ENCODE data around the gene MAT1A. TPM values are rescaled to one million over a fixed set of nuclear protein-coding genes. Genes with fewer than 3 reads are reported as not detected.

Gene MAT1A
- not detected for total RNA-seq

GRCh38 chr10:80289451-80290287, at the start of gene MAT1A:
Gene MAT1A (minus strand): TSS chr10:80289658. CDS start chr10:80289423, 235 bp downstream.
- Histone ChIP-seq H3K36me3 (ENCODE audit: control insufficient read depth in 3 of 3, insufficient read depth in 3 of 3, low read length in 3 of 3) (no peaks in the 10 kb centered on the region), H3K4me3 (ENCODE audit: low read length in 3 of 3) (no peak within 1 kb of the TSS), H3K27me3 (ENCODE audit: control insufficient read depth in 3 of 3, insufficient read depth in 3 of 3, low read length in 3 of 3) (no peaks in the 10 kb centered on the region), H3K27ac (ENCODE audit: low read depth, low read length) (no peak within 1 kb of the TSS), H3K9ac (ENCODE audit: low read depth in 1 of 3, low read length in 3 of 3) (no peak within 1 kb of the TSS), H3K4me1 (ENCODE audit: control insufficient read depth in 3 of 3, insufficient read depth in 3 of 3, low read length in 3 of 3) (no peaks in the 10 kb centered on the region), H3K9me3 (ENCODE audit: control insufficient read depth in 3 of 3, low read length in 3 of 3) (no peaks in the 10 kb centered on the region)

- Histone ChIP-seq H3K27ac (ENCODE audit: low read depth, low read length) (no peak overlapping the region), H3K36me3 (ENCODE audit: control insufficient read depth in 3 of 3, insufficient read depth in 3 of 3, low read length in 3 of 3) (no peaks in the 10 kb centered on the region), H3K4me3 (ENCODE audit: low read length in 3 of 3) (no peak overlapping the region), H3K4me1 (ENCODE audit: control insufficient read depth in 3 of 3, insufficient read depth in 3 of 3, low read length in 3 of 3) (no peaks in the 10 kb centered on the region), H3K9me3 (ENCODE audit: control insufficient read depth in 3 of 3, low read length in 3 of 3) (no peaks in the 10 kb centered on the region), H3K9ac (ENCODE audit: low read depth in 1 of 3, low read length in 3 of 3) (no peak overlapping the region), H3K27me3 (ENCODE audit: control insufficient read depth in 3 of 3, insufficient read depth in 3 of 3, low read length in 3 of 3) (no peaks in the 10 kb centered on the region)
Observed at GRCh38 chr10:80333983-80334382, 44.5 kb upstream of the MAT1A start.

- Histone ChIP-seq H3K36me3 (ENCODE audit: control insufficient read depth in 3 of 3, insufficient read depth in 3 of 3, low read length in 3 of 3) (no peaks in the 10 kb centered on the region), H3K27ac (ENCODE audit: low read depth, low read length) (no peak overlapping the region), H3K27me3 (ENCODE audit: control insufficient read depth in 3 of 3, insufficient read depth in 3 of 3, low read length in 3 of 3) (peaks cover 0 to 10% (median 5%) of the 10 kb centered on the region in 3 donors), H3K4me1 (ENCODE audit: control insufficient read depth in 3 of 3, insufficient read depth in 3 of 3, low read length in 3 of 3) (no peaks in the 10 kb centered on the region), H3K9me3 (ENCODE audit: control insufficient read depth in 3 of 3, low read length in 3 of 3) (no peaks in the 10 kb centered on the region), H3K9ac (ENCODE audit: low read depth in 1 of 3, low read length in 3 of 3) (no peak overlapping the region), H3K4me3 (ENCODE audit: low read length in 3 of 3) (no peak overlapping the region)
Observed at GRCh38 chr10:80324891-80325364, 35.5 kb upstream of the MAT1A start.

- Histone ChIP-seq H3K27ac (ENCODE audit: low read depth, low read length) (no peak overlapping the region), H3K4me3 (ENCODE audit: low read length in 3 of 3) (no peak overlapping the region), H3K27me3 (ENCODE audit: control insufficient read depth in 3 of 3, insufficient read depth in 3 of 3, low read length in 3 of 3) (peaks cover 0 to 10% (median 5%) of the 10 kb centered on the region in 3 donors), H3K9me3 (ENCODE audit: control insufficient read depth in 3 of 3, low read length in 3 of 3) (no peaks in the 10 kb centered on the region), H3K4me1 (ENCODE audit: control insufficient read depth in 3 of 3, insufficient read depth in 3 of 3, low read length in 3 of 3) (no peaks in the 10 kb centered on the region), H3K9ac (ENCODE audit: low read depth in 1 of 3, low read length in 3 of 3) (no peak overlapping the region), H3K36me3 (ENCODE audit: control insufficient read depth in 3 of 3, insufficient read depth in 3 of 3, low read length in 3 of 3) (no peaks in the 10 kb centered on the region)
Observed at GRCh38 chr10:80324086-80324485, 34.6 kb upstream of the MAT1A start.

GRCh38 chr10:80323311-80323710, 33.9 kb upstream of the MAT1A start:
- no peaks in the 10 kb centered on the region for H3K9me3 ChIP-seq (ENCODE audit: control insufficient read depth in 3 of 3, low read length in 3 of 3)
- no peak overlapping the region for H3K27ac ChIP-seq (ENCODE audit: low read depth, low read length)
- H3K9ac ChIP-seq (ENCODE audit: low read depth in 1 of 3, low read length in 3 of 3), result no peak overlapping the region
- no peaks in the 10 kb centered on the region for H3K4me1 ChIP-seq (ENCODE audit: control insufficient read depth in 3 of 3, insufficient read depth in 3 of 3, low read length in 3 of 3)
- H3K27me3 ChIP-seq (ENCODE audit: control insufficient read depth in 3 of 3, insufficient read depth in 3 of 3, low read length in 3 of 3), result peaks cover 0 to 6% (median 3%) of the 10 kb centered on the region in 3 donors
- H3K36me3 ChIP-seq (ENCODE audit: control insufficient read depth in 3 of 3, insufficient read depth in 3 of 3, low read length in 3 of 3), result no peaks in the 10 kb centered on the region
- no peak overlapping the region for H3K4me3 ChIP-seq (ENCODE audit: low read length in 3 of 3)

- H3K9me3 ChIP-seq (ENCODE audit: control insufficient read depth in 3 of 3, low read length in 3 of 3), result no peaks in the 10 kb centered on the region
- no peak overlapping the region for H3K27ac ChIP-seq (ENCODE audit: low read depth, low read length)
- no peak overlapping the region for H3K4me3 ChIP-seq (ENCODE audit: low read length in 3 of 3)
- H3K9ac ChIP-seq (ENCODE audit: low read depth in 1 of 3, low read length in 3 of 3), result no peak overlapping the region
- no peaks in the 10 kb centered on the region for H3K36me3 ChIP-seq (ENCODE audit: control insufficient read depth in 3 of 3, insufficient read depth in 3 of 3, low read length in 3 of 3)
- peaks cover 0 to 6% (median 3%) of the 10 kb centered on the region in 3 donors for H3K27me3 ChIP-seq (ENCODE audit: control insufficient read depth in 3 of 3, insufficient read depth in 3 of 3, low read length in 3 of 3)
- H3K4me1 ChIP-seq (ENCODE audit: control insufficient read depth in 3 of 3, insufficient read depth in 3 of 3, low read length in 3 of 3), result no peaks in the 10 kb centered on the region
Observed at GRCh38 chr10:80322711-80323110, 33.3 kb upstream of the MAT1A start.

- Histone ChIP-seq H3K27ac (ENCODE audit: low read depth, low read length) (no peak overlapping the region), H3K9me3 (ENCODE audit: control insufficient read depth in 3 of 3, low read length in 3 of 3) (no peaks in the 10 kb centered on the region), H3K36me3 (ENCODE audit: control insufficient read depth in 3 of 3, insufficient read depth in 3 of 3, low read length in 3 of 3) (no peaks in the 10 kb centered on the region), H3K9ac (ENCODE audit: low read depth in 1 of 3, low read length in 3 of 3) (no peak overlapping the region), H3K27me3 (ENCODE audit: control insufficient read depth in 3 of 3, insufficient read depth in 3 of 3, low read length in 3 of 3) (peaks cover 0 to 5% (median 3%) of the 10 kb centered on the region in 3 donors), H3K4me1 (ENCODE audit: control insufficient read depth in 3 of 3, insufficient read depth in 3 of 3, low read length in 3 of 3) (no peaks in the 10 kb centered on the region), H3K4me3 (ENCODE audit: low read length in 3 of 3) (no peak overlapping the region)
Observed at GRCh38 chr10:80322158-80322557, 32.7 kb upstream of the MAT1A start.

GRCh38 chr10:80321183-80321582, 31.7 kb upstream of the MAT1A start:
- no peaks in the 10 kb centered on the region for H3K4me1 ChIP-seq (ENCODE audit: control insufficient read depth in 3 of 3, insufficient read depth in 3 of 3, low read length in 3 of 3)
- H3K36me3 ChIP-seq (ENCODE audit: control insufficient read depth in 3 of 3, insufficient read depth in 3 of 3, low read length in 3 of 3), result no peaks in the 10 kb centered on the region
- H3K4me3 ChIP-seq (ENCODE audit: low read length in 3 of 3), result no peak overlapping the region
- H3K9ac ChIP-seq (ENCODE audit: low read depth in 1 of 3, low read length in 3 of 3), result no peak overlapping the region
- no peak overlapping the region for H3K27ac ChIP-seq (ENCODE audit: low read depth, low read length)
- no peaks in the 10 kb centered on the region for H3K9me3 ChIP-seq (ENCODE audit: control insufficient read depth in 3 of 3, low read length in 3 of 3)
- peaks cover 0 to 3% (median 0%) of the 10 kb centered on the region in 3 donors for H3K27me3 ChIP-seq (ENCODE audit: control insufficient read depth in 3 of 3, insufficient read depth in 3 of 3, low read length in 3 of 3)

- Histone ChIP-seq H3K36me3 (ENCODE audit: control insufficient read depth in 3 of 3, insufficient read depth in 3 of 3, low read length in 3 of 3) (no peaks in the 10 kb centered on the region), H3K4me1 (ENCODE audit: control insufficient read depth in 3 of 3, insufficient read depth in 3 of 3, low read length in 3 of 3) (no peaks in the 10 kb centered on the region), H3K27me3 (ENCODE audit: control insufficient read depth in 3 of 3, insufficient read depth in 3 of 3, low read length in 3 of 3) (peaks cover 0 to 3% (median 0%) of the 10 kb centered on the region in 3 donors), H3K27ac (ENCODE audit: low read depth, low read length) (no peak overlapping the region), H3K9ac (ENCODE audit: low read depth in 1 of 3, low read length in 3 of 3) (no peak overlapping the region), H3K4me3 (ENCODE audit: low read length in 3 of 3) (no peak overlapping the region), H3K9me3 (ENCODE audit: control insufficient read depth in 3 of 3, low read length in 3 of 3) (no peaks in the 10 kb centered on the region)
Observed at GRCh38 chr10:80320377-80320776, 30.9 kb upstream of the MAT1A start.

GRCh38 chr10:80319725-80320290, 30.4 kb upstream of the MAT1A start:
- no peak overlapping the region for H3K9ac ChIP-seq (ENCODE audit: low read depth in 1 of 3, low read length in 3 of 3)
- no peaks in the 10 kb centered on the region for H3K9me3 ChIP-seq (ENCODE audit: control insufficient read depth in 3 of 3, low read length in 3 of 3)
- H3K27me3 ChIP-seq (ENCODE audit: control insufficient read depth in 3 of 3, insufficient read depth in 3 of 3, low read length in 3 of 3), result peaks cover 0 to 3% (median 0%) of the 10 kb centered on the region in 3 donors
- H3K4me1 ChIP-seq (ENCODE audit: control insufficient read depth in 3 of 3, insufficient read depth in 3 of 3, low read length in 3 of 3), result no peaks in the 10 kb centered on the region
- no peak overlapping the region for H3K4me3 ChIP-seq (ENCODE audit: low read length in 3 of 3)
- H3K27ac ChIP-seq (ENCODE audit: low read depth, low read length), result no peak overlapping the region
- no peaks in the 10 kb centered on the region for H3K36me3 ChIP-seq (ENCODE audit: control insufficient read depth in 3 of 3, insufficient read depth in 3 of 3, low read length in 3 of 3)
